ENCODE measurements around the gene C16orf74. TPM values are rescaled to one million over a fixed set of nuclear protein-coding genes. Genes with fewer than 3 reads are reported as not detected.

C16orf74 gene
- total and polyA plus RNA-seq, 2 experiments from 2014 or later: 3.8 to 7.0 TPM

DNA sequence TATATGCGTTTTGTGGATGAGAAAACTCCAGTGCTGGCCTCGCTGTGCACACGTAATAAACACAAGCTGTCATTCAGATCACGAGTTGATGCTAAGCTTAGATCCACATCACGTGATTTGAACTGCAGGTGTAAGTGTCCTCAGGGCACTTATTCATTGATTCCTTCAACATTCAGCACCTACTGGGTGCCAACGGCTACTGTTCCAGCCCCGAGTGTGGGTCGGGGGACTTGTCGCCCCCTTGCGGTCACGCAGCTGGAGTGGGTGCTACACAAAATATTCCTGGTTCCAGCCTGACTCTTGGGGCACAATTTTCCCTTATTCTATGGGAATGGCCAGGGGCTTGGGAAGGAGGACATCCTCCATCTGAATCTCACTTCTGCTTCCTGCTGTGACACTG lies 32.2 kb downstream of the C16orf74 start:
- Histone ChIP-seq H3K4me3 (no peak overlapping the region), H3K79me2 (ENCODE audit: insufficient read depth) (no peaks in the 10 kb centered on the region), H3K27me3 (replicated peaks; ENCODE audit: insufficient read depth) (no peaks in the 10 kb centered on the region), H2AFZ (no peak overlapping the region), H3K9me2 (ENCODE audit: insufficient read depth) (no peaks in the 10 kb centered on the region), H3K4me2 (ENCODE audit: unreplicated experiment) (no peak overlapping the region), H3K4me1 (ENCODE audit: insufficient read depth) (no peaks in the 10 kb centered on the region), H3K36me3 (ENCODE audit: low read depth) (no peaks in the 10 kb centered on the region), H3K9me3 (ENCODE audit: low read depth) (no peaks in the 10 kb centered on the region), H3K27ac (no peak overlapping the region), H4K20me1 (ENCODE audit: insufficient read depth) (no peaks in the 10 kb centered on the region), H3K9ac (no peak overlapping the region), H3F3A (ENCODE audit: insufficient read depth) (no peaks in the 10 kb centered on the region)
- peak; percentile 35 for DNase-seq
- TF ChIP-seq EZH2phosphoT487 (IDR thresholded peaks at IDR 0.05; ENCODE audit: insufficient read depth, low read depth) (no peak), EZH2 (IDR thresholded peaks at IDR 0.05; ENCODE audit: insufficient read depth, poor library complexity, severe bottlenecking) (no peak)
- WGBS, 2 experiments (ENCODE audit: low coverage in 1 of 2, low lambda C conversion rate in 2 of 2, missing lambda C conversion rate in 2 of 2): 47 to 50% methylated on average over 11 of the region's 11 CpGs
- in situ Hi-C loops (cut with MboI): no loop called here

DNA sequence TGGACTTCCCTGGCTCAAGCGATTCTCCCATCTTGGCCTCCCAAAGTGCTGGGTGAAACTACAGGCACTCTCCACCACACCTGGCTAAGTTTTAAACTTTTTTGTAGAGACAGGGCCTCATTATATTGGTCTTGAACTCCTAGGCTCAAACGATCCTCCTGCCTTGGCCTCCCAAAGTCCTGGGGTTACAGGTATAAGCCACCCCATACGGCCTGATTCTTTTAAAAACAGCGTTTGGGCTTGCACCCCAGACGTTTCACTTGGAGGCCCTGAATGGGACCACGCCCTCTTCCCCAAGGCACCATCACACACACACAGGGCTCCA lies 32.8 kb downstream of the C16orf74 start:
- Histone ChIP-seq H3K9me3 (ENCODE audit: low read depth) (no peaks in the 10 kb centered on the region), H4K20me1 (ENCODE audit: insufficient read depth) (no peaks in the 10 kb centered on the region), H3K4me2 (ENCODE audit: unreplicated experiment) (no peak overlapping the region), H2AFZ (no peak overlapping the region), H3K27ac (no peak overlapping the region), H3K79me2 (ENCODE audit: insufficient read depth) (no peaks in the 10 kb centered on the region), H3K36me3 (ENCODE audit: low read depth) (no peaks in the 10 kb centered on the region), H3F3A (ENCODE audit: insufficient read depth) (no peaks in the 10 kb centered on the region), H3K4me1 (ENCODE audit: insufficient read depth) (no peaks in the 10 kb centered on the region), H3K9me2 (ENCODE audit: insufficient read depth) (no peaks in the 10 kb centered on the region), H3K4me3 (no peak overlapping the region), H3K27me3 (replicated peaks; ENCODE audit: insufficient read depth) (no peaks in the 10 kb centered on the region), H3K9ac (no peak overlapping the region)
- TF ChIP-seq EZH2phosphoT487 (IDR thresholded peaks at IDR 0.05; ENCODE audit: insufficient read depth, low read depth): no peak
- TF ChIP-seq EZH2 (IDR thresholded peaks at IDR 0.05; ENCODE audit: insufficient read depth, poor library complexity, severe bottlenecking): no peak
- in situ Hi-C loops (cut with MboI): no loop called here
- DNase-seq: no peak
- 36 to 42% methylated on average over 6 of the region's 6 CpGs for WGBS, 2 experiments (ENCODE audit: low coverage in 1 of 2, low lambda C conversion rate in 2 of 2, missing lambda C conversion rate in 2 of 2)

GRCh38 chr16:85717393-85718152 lies 33.3 kb downstream of the C16orf74 start:
- in situ Hi-C loops (cut with MboI): no loop called here
- peak; percentile 69 for DNase-seq

GRCh38 chr16:85716680-85717038 lies 34.2 kb downstream of the C16orf74 start:
- no peaks in the 10 kb centered on the region for H3K36me3 ChIP-seq (ENCODE audit: low read depth)
- H3K27me3 ChIP-seq (replicated peaks; ENCODE audit: insufficient read depth): no peaks in the 10 kb centered on the region
- H3K27ac ChIP-seq: no peak overlapping the region
- H3K4me3 ChIP-seq: no peak overlapping the region
- TF ChIP-seq EZH2phosphoT487 (IDR thresholded peaks at IDR 0.05; ENCODE audit: insufficient read depth, low read depth) (no peak), EZH2 (IDR thresholded peaks at IDR 0.05; ENCODE audit: insufficient read depth, poor library complexity, severe bottlenecking) (no peak)
- H3K79me2 ChIP-seq (ENCODE audit: insufficient read depth): no peaks in the 10 kb centered on the region
- H3F3A ChIP-seq (ENCODE audit: insufficient read depth): no peaks in the 10 kb centered on the region
- in situ Hi-C loops (cut with MboI): no loop called here
- no peak overlapping the region for H3K9ac ChIP-seq
- no peaks in the 10 kb centered on the region for H4K20me1 ChIP-seq (ENCODE audit: insufficient read depth)
- H3K4me1 ChIP-seq (ENCODE audit: insufficient read depth): no peaks in the 10 kb centered on the region
- H2AFZ ChIP-seq: no peak overlapping the region
- H3K9me2 ChIP-seq (ENCODE audit: insufficient read depth): no peaks in the 10 kb centered on the region
- no peak for DNase-seq
- H3K9me3 ChIP-seq (ENCODE audit: low read depth): no peaks in the 10 kb centered on the region
- no peak overlapping the region for H3K4me2 ChIP-seq (ENCODE audit: unreplicated experiment)
- WGBS, 2 experiments (ENCODE audit: low coverage in 1 of 2, low lambda C conversion rate in 2 of 2, missing lambda C conversion rate in 2 of 2): 76 to 83% methylated on average over 2 to 3 of the region's 3 CpGs

More at GRCh38 chr16:85717393-85718152, 33.3 kb downstream of the C16orf74 start:
- TF ChIP-seq EZH2 (IDR thresholded peaks at IDR 0.05; ENCODE audit: insufficient read depth, poor library complexity, severe bottlenecking) (no peak), EZH2phosphoT487 (IDR thresholded peaks at IDR 0.05; ENCODE audit: insufficient read depth, low read depth) (no peak)
- H3K27ac ChIP-seq: no peak overlapping the region
- H3K9me3 ChIP-seq (ENCODE audit: low read depth): no peaks in the 10 kb centered on the region
- H3K9ac ChIP-seq: no peak overlapping the region
- WGBS, 2 experiments (ENCODE audit: low coverage in 1 of 2, low lambda C conversion rate in 2 of 2, missing lambda C conversion rate in 2 of 2): 38 to 42% methylated on average over 21 of the region's 21 CpGs
- H3K27me3 ChIP-seq (replicated peaks; ENCODE audit: insufficient read depth): no peaks in the 10 kb centered on the region
- H3K4me1 ChIP-seq (ENCODE audit: insufficient read depth): no peaks in the 10 kb centered on the region
- H3K4me2 ChIP-seq (ENCODE audit: unreplicated experiment): no peak overlapping the region
- no peaks in the 10 kb centered on the region for H3F3A ChIP-seq (ENCODE audit: insufficient read depth)
- H3K79me2 ChIP-seq (ENCODE audit: insufficient read depth): no peaks in the 10 kb centered on the region
- H2AFZ ChIP-seq: no peak overlapping the region
- H3K9me2 ChIP-seq (ENCODE audit: insufficient read depth): no peaks in the 10 kb centered on the region
- no peak overlapping the region for H3K4me3 ChIP-seq
- no peaks in the 10 kb centered on the region for H3K36me3 ChIP-seq (ENCODE audit: low read depth)
- no peaks in the 10 kb centered on the region for H4K20me1 ChIP-seq (ENCODE audit: insufficient read depth)

All from GM23248 (cell line).